RWPE2 (cell line): ENCODE measurements around the gene DAB2.

ENCODE experiments used
- ATAC-seq: fragments of 200-7000 bp; cut with Tn5 transposase; 3 replicates; pipeline ENCODE4 v1.9.1; 2021; ENCODE audit warnings: low read depth
- DNase-seq: peaks from one replicate; pipeline ENCODE4 v3.0.0-alpha.2; 2020; ENCODE audit warnings: low spot score
- H3K27ac ChIP-seq: fragments of 450-650 bp; 2 replicates; pipeline ENCODE4 v1.5.1; 2017; ENCODE audit warnings: mild to moderate bottlenecking; ENCODE audit not compliant: poor library complexity, severe bottlenecking
- H3K27me3 ChIP-seq: fragments of 250-450 bp; sonication (Bioruptor Pico); 2 replicates; pipeline ENCODE4 v1.5.1; 2021; ENCODE audit warnings: mild to moderate bottlenecking, moderate library complexity; ENCODE audit not compliant: insufficient read depth, poor library complexity, severe bottlenecking
- H3K36me3 ChIP-seq: fragments of 250-450 bp; sonication (Bioruptor Pico); 2 replicates; pipeline ENCODE4 v1.5.1; 2020; ENCODE audit warnings: low read depth, mild to moderate bottlenecking, moderate library complexity
- H3K4me1 ChIP-seq: fragments of 250-450 bp; sonication (Bioruptor Pico); 2 replicates; pipeline ENCODE4 v1.5.1; 2021; ENCODE audit warnings: mild to moderate bottlenecking, moderate library complexity; ENCODE audit not compliant: insufficient read depth, poor library complexity, severe bottlenecking
- H3K4me3 ChIP-seq: fragments of 250-450 bp; sonication (Bioruptor Pico); 2 replicates; pipeline ENCODE4 v1.5.1; 2021; ENCODE audit warnings: mild to moderate bottlenecking, moderate library complexity; ENCODE audit not compliant: severe bottlenecking
- H3K9me3 ChIP-seq: fragments of 250-450 bp; sonication (Bioruptor Pico); 2 replicates; pipeline ENCODE4 v1.5.1; 2021; ENCODE audit warnings: mild to moderate bottlenecking, moderate library complexity; ENCODE audit not compliant: severe bottlenecking
- CTCF ChIP-seq: fragments of 450-650 bp; IDR thresholded peaks from one replicate; pipeline ENCODE4 v1.5.1; 2017; ENCODE audit warnings: mild to moderate bottlenecking, moderate library complexity; ENCODE audit not compliant: poor library complexity, severe bottlenecking

The DAB2 gene

GRCh38 chr5:39432696-39433530, 8.1 kb upstream of the DAB2 start:
- no peak for TF ChIP-seq CTCF
- no peak overlapping the region for H3K27ac ChIP-seq
- H3K4me1 ChIP-seq = no peaks in the 10 kb centered on the region
- DNase-seq (no peak), ATAC-seq (no peak)
- H3K4me3 ChIP-seq = no peak overlapping the region
- no peaks in the 10 kb centered on the region for H3K27me3 ChIP-seq
- H3K36me3 ChIP-seq = no peaks in the 10 kb centered on the region
- no peaks in the 10 kb centered on the region for H3K9me3 ChIP-seq

- Histone ChIP-seq H3K27me3 (no peaks in the 10 kb centered on the region), H3K4me3 (no peak overlapping the region), H3K36me3 (no peaks in the 10 kb centered on the region), H3K9me3 (no peaks in the 10 kb centered on the region), H3K4me1 (no peaks in the 10 kb centered on the region), H3K27ac (no peak overlapping the region)
- TF ChIP-seq CTCF = no peak
- ATAC-seq (no peak), DNase-seq (no peak)
These were observed 5.7 kb upstream of the DAB2 start for GRCh38 chr5:39430461-39430860.

- DNase-seq = no peak
- no peaks in the 10 kb centered on the region for H3K36me3 ChIP-seq
- ATAC-seq = no peak
- H3K27ac ChIP-seq = no peak overlapping the region
- no peaks in the 10 kb centered on the region for H3K27me3 ChIP-seq
- peaks cover 7% of the 10 kb centered on the region for H3K4me1 ChIP-seq
- H3K9me3 ChIP-seq = no peaks in the 10 kb centered on the region
- H3K4me3 ChIP-seq = no peak overlapping the region
- TF ChIP-seq CTCF = no peak
These were observed 3.9 kb upstream of the DAB2 start for GRCh38 chr5:39428640-39429039.

GRCh38 chr5:39427633-39428032, 2.9 kb upstream of the DAB2 start:
- peaks cover 9% of the 10 kb centered on the region for H3K4me1 ChIP-seq
- H3K4me3 ChIP-seq = no peak overlapping the region

More at GRCh38 chr5:39427633-39428032, 2.9 kb upstream of the DAB2 start:
- H3K27ac ChIP-seq = no peak overlapping the region
- ATAC-seq (no peak), DNase-seq (no peak)
- no peaks in the 10 kb centered on the region for H3K27me3 ChIP-seq
- no peaks in the 10 kb centered on the region for H3K36me3 ChIP-seq
- TF ChIP-seq CTCF = no peak
- no peaks in the 10 kb centered on the region for H3K9me3 ChIP-seq
